ENCODE results near the gene SLAMF7. TPM values are rescaled to one million over a fixed set of nuclear protein-coding genes. Genes with fewer than 3 reads are reported as not detected.
"Not testable (repeated sequence)": the region's sequence is repeated elsewhere in the genome, so short reads cannot be mapped to it uniquely, and the experiment has no call there.

SLAMF7 gene, protein sequence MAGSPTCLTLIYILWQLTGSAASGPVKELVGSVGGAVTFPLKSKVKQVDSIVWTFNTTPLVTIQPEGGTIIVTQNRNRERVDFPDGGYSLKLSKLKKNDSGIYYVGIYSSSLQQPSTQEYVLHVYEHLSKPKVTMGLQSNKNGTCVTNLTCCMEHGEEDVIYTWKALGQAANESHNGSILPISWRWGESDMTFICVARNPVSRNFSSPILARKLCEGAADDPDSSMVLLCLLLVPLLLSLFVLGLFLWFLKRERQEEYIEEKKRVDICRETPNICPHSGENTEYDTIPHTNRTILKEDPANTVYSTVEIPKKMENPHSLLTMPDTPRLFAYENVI
- total RNA-seq (1 to 10 TPM; 4.5 to 6.2 TPM), polyA plus RNA-seq (100 to 1,000 TPM in 1 of 3 donors, 1 to 10 TPM in 2; 3.8 to 102 (median 4.0) TPM), total RNA-seq (0 to 113 (median 2.0) reads per million in 6 experiments)

DNA sequence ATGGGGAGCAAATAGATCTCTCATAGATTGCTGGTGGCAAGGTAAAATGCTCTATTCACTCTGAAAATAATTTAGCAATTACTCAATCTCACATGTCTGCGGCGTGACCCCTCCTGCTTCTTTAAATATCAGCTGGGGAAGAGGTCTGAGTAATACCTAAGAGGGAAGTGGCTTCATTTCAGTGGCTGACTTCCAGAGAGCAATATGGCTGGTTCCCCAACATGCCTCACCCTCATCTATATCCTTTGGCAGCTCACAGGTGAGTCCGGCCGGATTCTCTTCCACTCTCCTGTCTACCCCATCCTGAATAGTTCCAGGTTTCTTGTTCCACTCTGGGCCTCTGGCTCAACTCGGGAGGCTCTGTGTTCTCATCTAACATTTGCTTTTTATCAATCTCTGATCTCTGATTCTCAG is at the start of gene SLAMF7:
Gene SLAMF7, plus strand, starts transcription at position 150 of the 414 bp plus-strand sequence. Its CDS starts 55 bp downstream, at position 205.
- Mint-ChIP-seq H3K9me3 (peaks cover 0 to 21% (median 11%) of the 10 kb centered on the region in 9 donors), H3K4me3 (peak within 1 kb of the TSS; percentile 16 to 87 (median 52)), H3K27me3 (no peaks in the 10 kb centered on the region), H3K27ac (peak within 1 kb of the TSS in 9 of 10 donors; percentile 17 to 82 (median 71)), H3K36me3 (peaks cover 0 to 17% (median 11%) of the 10 kb centered on the region in 3 donors), H3K4me1 (peaks cover 21 to 62% (median 54%) of the 10 kb centered on the region in 4 donors)
- POLR2A ChIA-PET, result interaction anchor here (0.7 kb wide), 1 partner anchor 8 kb away, joined by 3 read pairs; no protein-coding TSS in a partner anchor
- ATAC-seq (peak in 1 of 2 donors; percentile 70), DNase-seq (peak in 2 of 10 donors; percentile 33 to 34)

DNA sequence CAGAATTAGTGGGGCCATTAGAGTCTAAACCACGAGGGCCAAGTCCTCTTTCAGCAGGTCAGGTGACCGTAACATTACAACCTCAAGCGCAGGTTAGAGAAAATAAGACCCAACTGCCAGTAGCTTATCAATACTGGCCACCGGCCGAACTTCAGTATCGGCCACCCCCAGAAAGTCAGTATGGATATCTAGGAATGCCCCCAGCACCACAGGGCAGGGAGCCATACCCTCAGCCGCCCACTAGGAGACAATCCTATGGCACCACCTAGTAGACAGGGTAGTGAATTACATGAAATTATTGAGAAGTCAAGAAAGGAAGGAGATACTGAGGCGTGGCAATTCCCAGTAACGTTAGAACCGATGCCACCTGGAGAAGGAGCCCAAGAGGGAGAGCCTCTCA is 46.7 kb upstream of the SLAMF7 start:
- Mint-ChIP-seq H3K36me3 (peaks cover 0 to 60% (median 17%) of the 10 kb centered on the region in 3 donors), H3K4me1 (peaks cover 39 to 84% (median 79%) of the 10 kb centered on the region in 4 donors), H3K27ac (peak overlapping the region in 9 of 10 donors; percentile 20 to 92 (median 81)), H3K4me3 (peak overlapping the region in 6 of 10 donors; percentile 4 to 55 (median 34))
- not testable (repeated sequence) for H3K27me3 Mint-ChIP-seq, ATAC-seq, H3K9me3 Mint-ChIP-seq, DNase-seq
- POLR2A ChIA-PET, result interaction anchor here (0.7 kb wide), 1 partner anchor 32 kb away, joined by 3 read pairs; no protein-coding TSS in a partner anchor

DNA sequence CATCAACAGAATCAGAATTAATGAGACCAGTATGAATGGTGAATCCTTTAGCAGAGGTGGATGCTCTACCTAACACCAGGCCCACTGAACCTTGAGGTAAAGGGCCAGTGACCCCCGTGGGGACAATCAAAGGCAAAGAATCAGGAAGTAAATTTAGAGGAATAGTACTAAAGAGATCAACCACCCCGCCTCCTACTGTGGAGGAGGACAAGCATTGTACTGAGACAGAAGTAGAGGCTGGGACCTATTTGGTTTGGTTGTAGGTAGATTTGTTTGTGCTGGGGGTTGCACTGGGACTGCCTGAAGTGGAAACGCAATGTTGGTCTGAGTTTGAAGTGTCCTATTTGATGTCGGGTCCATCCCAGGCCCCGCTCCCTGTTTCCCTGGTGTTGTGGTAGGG is 36.9 kb upstream of the SLAMF7 start:
- POLR2A ChIA-PET, result no interaction called here
- no peak for ATAC-seq
- peaks cover 42 to 93% (median 87%) of the 10 kb centered on the region in 4 donors for H3K4me1 Mint-ChIP-seq
- no peaks in the 10 kb centered on the region for H3K9me3 Mint-ChIP-seq
- no peaks in the 10 kb centered on the region for H3K27me3 Mint-ChIP-seq
- peaks cover 10 to 82% (median 26%) of the 10 kb centered on the region in 3 donors for H3K36me3 Mint-ChIP-seq
- peak overlapping the region in 8 of 10 donors; percentile 40 to 78 (median 70) for H3K4me3 Mint-ChIP-seq
- peak overlapping the region in 7 of 10 donors; percentile 55 to 97 (median 84) for H3K27ac Mint-ChIP-seq
- DNase-seq, result no peak

DNA sequence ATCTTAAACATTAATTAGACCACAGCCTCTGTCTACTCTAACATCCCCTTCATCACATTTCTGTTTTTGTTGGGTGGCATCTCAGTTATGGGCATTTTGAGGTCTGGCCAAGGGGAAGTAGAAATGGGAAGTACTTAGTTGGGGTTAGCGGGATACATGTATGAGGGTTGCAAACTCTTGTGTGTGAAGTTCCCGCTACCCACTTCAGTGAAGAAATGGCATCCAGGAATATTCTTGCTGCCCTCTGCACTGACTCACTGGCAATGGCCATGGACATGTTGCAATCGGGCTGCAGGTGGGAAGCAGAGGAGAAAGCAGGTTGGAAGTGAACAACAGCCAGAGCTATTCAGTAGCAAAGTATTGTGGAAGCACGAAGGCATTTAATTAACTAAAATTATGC is 34.8 kb upstream of the SLAMF7 start:
- H3K27ac Mint-ChIP-seq, result peak overlapping the region in 6 of 10 donors; percentile 35 to 91 (median 52)
- H3K4me3 Mint-ChIP-seq, result peak overlapping the region in 3 of 10 donors; percentile 52 to 81 (median 71)
- DNase-seq, result no peak
- no peaks in the 10 kb centered on the region for H3K27me3 Mint-ChIP-seq
- ATAC-seq, result no peak
- no peaks in the 10 kb centered on the region for H3K9me3 Mint-ChIP-seq
- POLR2A ChIA-PET, result interaction anchor here (0.6 kb wide), 1 partner anchor 19 kb away, joined by 3 read pairs; no protein-coding TSS in a partner anchor
- peaks cover 38 to 71% (median 67%) of the 10 kb centered on the region in 4 donors for H3K4me1 Mint-ChIP-seq
- H3K36me3 Mint-ChIP-seq, result peaks cover 10 to 64% (median 26%) of the 10 kb centered on the region in 3 donors

DNA sequence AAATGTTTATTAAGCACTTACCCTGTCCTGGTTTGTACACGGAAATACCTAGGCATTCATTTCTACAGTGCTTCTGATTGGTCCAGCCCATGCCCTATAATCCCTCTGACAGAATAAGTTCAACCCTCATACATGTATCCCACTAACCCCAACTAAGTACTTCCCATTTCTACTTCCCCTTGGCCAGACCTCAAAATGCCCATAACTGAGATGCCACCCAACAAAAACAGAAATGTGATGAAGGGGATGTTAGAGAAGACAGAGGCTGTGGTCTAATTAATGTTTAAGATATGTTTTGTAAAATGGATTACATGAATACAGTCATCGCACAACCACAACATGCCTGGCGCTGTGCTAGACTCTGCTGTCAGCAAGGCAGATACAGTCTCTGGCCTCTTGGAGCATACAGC is 33.8 kb upstream of the SLAMF7 start:
- H3K4me1 Mint-ChIP-seq, result peaks cover 35 to 63% (median 58%) of the 10 kb centered on the region in 4 donors
- DNase-seq, H3K27me3 Mint-ChIP-seq, H3K9me3 Mint-ChIP-seq, H3K4me3 Mint-ChIP-seq, POLR2A ChIA-PET: not testable (repeated sequence)
- peak in 1 of 2 donors; percentile 15 for ATAC-seq
- H3K27ac Mint-ChIP-seq, result peak overlapping the region in 6 of 10 donors; percentile 38 to 91 (median 88)
- H3K36me3 Mint-ChIP-seq, result peaks cover 10 to 60% (median 24%) of the 10 kb centered on the region in 3 donors

DNA sequence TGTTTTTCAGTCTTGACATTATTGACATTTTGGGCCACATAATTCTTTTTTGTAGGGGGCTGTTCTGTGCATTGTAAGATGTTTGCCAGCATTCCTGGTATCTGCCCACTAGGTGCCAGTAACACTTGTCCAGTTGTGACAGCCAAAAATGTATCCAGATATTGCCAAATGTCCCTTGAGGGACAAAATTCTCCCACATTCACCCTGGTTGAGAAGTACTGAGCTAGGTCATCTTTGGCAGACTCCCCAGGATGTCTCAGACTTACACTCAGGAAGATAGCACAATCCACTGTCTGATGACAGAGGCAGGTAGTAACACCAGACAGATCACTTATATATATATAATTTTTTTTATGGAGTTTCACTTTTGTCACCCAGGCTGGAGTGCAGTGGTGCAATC is 33.3 kb upstream of the SLAMF7 start:
- POLR2A ChIA-PET, result no interaction called here
- peak overlapping the region in 6 of 10 donors; percentile 38 to 91 (median 88) for H3K27ac Mint-ChIP-seq
- no peak for ATAC-seq
- no peaks in the 10 kb centered on the region for H3K9me3 Mint-ChIP-seq
- no peak overlapping the region for H3K4me3 Mint-ChIP-seq
- H3K4me1 Mint-ChIP-seq, result peaks cover 31 to 58% (median 53%) of the 10 kb centered on the region in 4 donors
- peaks cover 10 to 55% (median 24%) of the 10 kb centered on the region in 3 donors for H3K36me3 Mint-ChIP-seq
- H3K27me3 Mint-ChIP-seq, result no peaks in the 10 kb centered on the region
- no peak for DNase-seq

DNA sequence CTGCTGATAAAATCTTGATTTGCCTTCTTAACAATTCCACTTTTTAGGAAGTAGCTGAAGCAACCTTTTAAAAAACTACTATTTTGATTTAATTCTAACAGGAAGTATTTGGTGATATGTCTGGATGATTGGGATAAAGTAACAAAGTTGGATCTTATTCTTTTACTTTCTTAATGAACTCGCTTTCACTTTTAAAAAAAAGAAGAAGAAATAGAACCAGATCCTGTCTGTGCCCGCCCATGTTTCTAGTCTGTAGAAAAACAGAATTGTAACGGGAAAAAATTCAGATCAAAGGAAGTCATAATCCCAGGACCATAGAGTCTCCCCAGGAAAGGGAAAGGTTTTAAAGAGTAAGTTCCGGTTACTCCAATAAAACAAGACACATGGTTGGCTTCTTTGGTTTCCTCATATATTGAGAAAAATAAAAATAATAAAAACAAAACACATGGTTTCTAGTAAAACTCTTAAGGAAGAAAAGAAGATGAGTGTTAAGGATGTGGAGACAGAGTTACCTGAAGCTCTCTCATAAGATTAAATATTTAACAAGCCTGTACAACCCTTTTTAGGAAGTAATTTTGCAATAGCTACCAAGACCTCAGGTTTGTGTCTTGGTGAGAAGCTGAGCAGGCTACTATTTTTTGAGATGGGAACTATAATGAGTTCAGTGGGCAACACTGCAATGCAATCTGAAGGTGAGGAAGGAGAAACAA is 32.4 kb upstream of the SLAMF7 start:
- Mint-ChIP-seq H3K4me3 (no peak overlapping the region), H3K36me3 (peaks cover 10 to 48% (median 24%) of the 10 kb centered on the region in 3 donors), H3K4me1 (peaks cover 29 to 49% (median 45%) of the 10 kb centered on the region in 4 donors), H3K9me3 (no peaks in the 10 kb centered on the region), H3K27ac (peak overlapping the region in 2 of 10 donors; percentile 87 to 88), H3K27me3 (no peaks in the 10 kb centered on the region)
- no peak for DNase-seq
- no peak for ATAC-seq
- POLR2A ChIA-PET, result interaction anchor here (0.7 to 3.5 kb wide), 3 partner anchors 14 to 626 kb away, joined by 3 to 35 read pairs (median 4); no protein-coding TSS in a partner anchor

DNA sequence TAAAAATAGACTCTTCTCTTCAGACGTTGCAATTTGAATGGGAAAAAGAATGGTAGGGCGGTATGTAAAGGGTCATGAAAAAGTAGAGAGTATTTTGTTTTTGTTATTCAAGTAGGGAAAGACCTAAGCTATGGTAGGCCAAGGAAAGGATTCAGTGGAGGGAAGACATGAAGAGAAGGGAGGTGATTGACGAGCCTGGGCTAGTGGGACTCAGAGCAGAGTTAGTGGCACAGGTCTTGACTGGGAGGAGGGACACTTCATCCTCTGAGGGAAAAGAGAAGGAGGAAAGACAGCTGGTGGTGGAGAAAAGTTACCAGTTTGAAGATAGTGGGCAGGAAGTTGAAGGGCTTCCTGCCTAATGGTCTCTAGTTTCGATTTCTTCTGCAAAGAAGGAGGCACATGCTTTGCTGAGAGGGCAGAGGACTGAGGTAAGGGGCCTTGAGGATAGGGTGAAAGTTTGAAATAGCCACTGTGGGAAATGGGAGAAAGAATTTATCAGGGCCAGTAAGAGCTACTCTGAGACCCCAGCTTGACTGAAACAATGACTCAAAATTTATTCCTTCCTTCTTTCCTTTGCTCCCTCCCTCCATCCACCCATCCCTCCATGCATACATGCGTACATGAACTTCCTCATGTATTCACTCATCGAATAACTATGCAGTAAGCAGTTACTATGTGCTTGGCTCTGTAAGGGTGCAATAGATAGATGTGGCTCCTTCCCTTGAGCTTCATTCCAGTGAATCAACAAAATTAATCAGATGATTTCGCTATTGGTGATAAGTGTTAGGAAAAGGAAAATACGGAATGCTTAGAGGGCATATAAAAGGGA is 31.6 kb upstream of the SLAMF7 start:
- H3K27ac Mint-ChIP-seq, result no peak overlapping the region
- ATAC-seq (peak in 1 of 2 donors; percentile 12), DNase-seq (peak in 3 of 10 donors; percentile 22 to 41 (median 39))
- no peak overlapping the region for H3K4me3 Mint-ChIP-seq
- H3K4me1 Mint-ChIP-seq, result peaks cover 24 to 47% (median 44%) of the 10 kb centered on the region in 4 donors
- no peaks in the 10 kb centered on the region for H3K9me3 Mint-ChIP-seq
- no peaks in the 10 kb centered on the region for H3K27me3 Mint-ChIP-seq
- H3K36me3 Mint-ChIP-seq, result peaks cover 10 to 41% (median 19%) of the 10 kb centered on the region in 3 donors
- POLR2A ChIA-PET, result interaction anchor here (0.6 to 3.5 kb wide), 5 partner anchors 13 to 627 kb away, joined by 3 to 35 read pairs (median 4); partner anchors contain the start of gene F11R

DNA sequence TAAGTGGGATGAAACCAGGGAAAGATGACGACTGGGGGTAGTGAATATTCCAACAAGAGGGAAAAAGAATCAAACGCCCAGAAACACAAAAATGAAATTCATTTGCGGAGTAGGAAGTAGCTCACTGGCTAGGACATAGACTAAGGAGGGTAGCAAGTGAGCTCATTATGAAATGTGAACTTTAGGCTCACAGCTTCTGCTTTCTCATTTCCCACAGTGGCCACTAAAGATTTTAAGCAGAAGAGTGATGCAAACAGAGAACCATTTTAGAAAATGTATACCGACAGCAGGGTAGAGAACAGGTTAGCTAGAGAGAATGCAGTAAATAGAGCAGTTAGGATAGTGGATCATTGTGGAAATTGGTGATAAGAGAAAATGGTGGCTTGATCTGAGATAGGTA is 30.9 kb upstream of the SLAMF7 start:
- Mint-ChIP-seq H3K36me3 (peaks cover 8 to 34% (median 19%) of the 10 kb centered on the region in 3 donors), H3K27me3 (no peaks in the 10 kb centered on the region), H3K4me1 (peaks cover 22 to 47% (median 44%) of the 10 kb centered on the region in 4 donors), H3K4me3 (no peak overlapping the region), H3K9me3 (no peaks in the 10 kb centered on the region), H3K27ac (no peak overlapping the region)
- DNase-seq, result no peak
- POLR2A ChIA-PET, result interaction anchor here (1.2 to 3.5 kb wide), 3 partner anchors 12 to 313 kb away, joined by 4 to 35 read pairs (median 4); partner anchors contain the start of gene F11R
- no peak for ATAC-seq

DNA sequence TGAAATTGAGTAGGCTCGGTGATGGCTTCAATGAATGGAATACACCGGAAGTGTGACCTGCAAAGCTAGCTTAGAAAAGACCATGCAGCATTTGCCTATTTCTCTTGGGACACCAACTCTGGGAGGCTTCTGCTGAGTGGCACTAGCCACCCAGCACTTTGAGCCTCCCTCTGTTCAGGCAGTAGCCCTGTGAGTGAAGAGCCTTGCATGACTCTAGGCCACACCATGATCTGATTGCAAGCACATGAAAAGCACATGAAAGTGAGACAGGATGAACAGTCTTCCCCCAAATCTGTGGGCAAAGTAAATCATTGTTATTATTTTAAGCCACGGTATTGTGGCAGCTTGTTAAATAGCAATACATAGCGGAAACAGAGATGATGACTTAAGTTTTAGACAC is 30.2 kb upstream of the SLAMF7 start:
- ATAC-seq (peak; percentile 8 to 28), DNase-seq (peak in 2 of 10 donors; percentile 38 to 48)
- H3K9me3 Mint-ChIP-seq, result no peaks in the 10 kb centered on the region
- H3K4me1 Mint-ChIP-seq, result peaks cover 17 to 45% (median 41%) of the 10 kb centered on the region in 4 donors
- H3K27ac Mint-ChIP-seq, result no peak overlapping the region
- POLR2A ChIA-PET, result interaction anchor here (3.5 kb wide), 1 partner anchor 26 kb away, joined by 35 read pairs; no protein-coding TSS in a partner anchor
- H3K4me3 Mint-ChIP-seq, result no peak overlapping the region
- no peaks in the 10 kb centered on the region for H3K27me3 Mint-ChIP-seq
- peaks cover 1 to 27% (median 17%) of the 10 kb centered on the region in 3 donors for H3K36me3 Mint-ChIP-seq

DNA sequence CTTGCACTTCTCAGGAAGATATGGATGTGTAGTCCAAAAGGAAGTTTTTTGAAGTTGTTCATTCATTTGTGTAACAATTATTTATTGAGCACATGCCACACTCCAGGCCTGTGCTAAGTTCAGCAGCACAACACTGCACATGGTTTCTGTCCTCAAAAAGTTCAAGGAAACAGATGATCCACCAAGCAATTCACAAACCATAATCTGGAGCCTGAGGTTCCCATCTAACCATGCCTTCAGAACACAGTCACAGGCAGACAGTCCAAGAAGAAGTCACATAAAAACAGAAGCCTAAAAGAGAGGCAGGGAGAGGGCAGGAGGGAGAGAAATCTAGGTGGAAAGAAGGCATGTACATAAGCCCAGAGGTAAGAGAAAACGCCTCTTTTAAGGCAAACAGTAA is 29.3 kb upstream of the SLAMF7 start:
- DNase-seq, result no peak
- ATAC-seq, result no peak
- Mint-ChIP-seq H3K9me3 (no peaks in the 10 kb centered on the region), H3K27ac (no peak overlapping the region), H3K4me3 (no peak overlapping the region), H3K27me3 (no peaks in the 10 kb centered on the region), H3K4me1 (peaks cover 17 to 45% (median 37%) of the 10 kb centered on the region in 4 donors), H3K36me3 (peaks cover 0 to 18% (median 11%) of the 10 kb centered on the region in 3 donors)
- POLR2A ChIA-PET, result interaction anchor here (3.5 kb wide), 1 partner anchor 27 kb away, joined by 35 read pairs; no protein-coding TSS in a partner anchor

Data from naive thymus-derived CD8-positive, alpha-beta T cell (primary cell).